Endothelial cell of umbilical vein (primary cell): ENCODE measurements around the gene PLA2G12B. TPM values are rescaled to one million over a fixed set of nuclear protein-coding genes. Genes with fewer than 3 reads are reported as not detected.

Experiments
- Bru-seq: library from RNA; stranded (reverse); fragments of 400-500 nt; gene quantifications from one replicate; lab custom pipeline; 2021; lab: Mats Ljungman, UMichigan
- BruChase-seq, 2 experiments: library from RNA; stranded (reverse); fragments of 400-500 nt; gene quantifications; one replicate each; lab custom pipeline; 2021; lab: Mats Ljungman, UMichigan
- BruUV-seq: library from RNA; stranded (reverse); fragments of 400-500 nt; replicated peaks from 2 replicates; lab custom pipeline; 2021; lab: Mats Ljungman, UMichigan
- CTCF ChIA-PET: fragments of 300-600, 350-600 bp; sonication (Branson Sonifier 250); formaldehyde crosslinking; loops from one replicate; lab custom pipeline; 2021; ENCODE audit warnings: antibody characterized with exemption, inconsistent platforms; lab: Charles Lee
- POLR2A ChIA-PET: fragments of 300-600, 350-600 bp; sonication (Branson Sonifier 250); formaldehyde crosslinking; loops from one replicate; lab custom pipeline; 2021; ENCODE audit warnings: antibody characterized with exemption, inconsistent platforms; lab: Charles Lee
- DNase-seq: peaks from one replicate; pipeline ENCODE4 v3.0.0-alpha.2; 2011; ENCODE audit warnings: low read depth, low spot score
- FAIRE-seq: peaks from 2 replicates; lab custom pipeline; 2011; peaks lifted over from hg19 to GRCh38; lab: Jason Lieb, UNC
- H2AFZ ChIP-seq: 2 replicates; pipeline ENCODE4 v1.6.0; 2012; ENCODE audit warnings: low read depth, low read length, control low read depth, inconsistent platforms
- H3K27ac ChIP-seq: 2 replicates; pipeline ENCODE4 v1.5.1; 2011; ENCODE audit warnings: low read depth, mild to moderate bottlenecking, control low read depth, low read length, moderate library complexity; ENCODE audit not compliant: insufficient read depth
- H3K27me3 ChIP-seq, 2 experiments: 2 replicates each; pipeline versions ENCODE4 v1.6.0 to v1.6.1; 2011; ENCODE audit warnings: low read length in 2 of 2, mixed read lengths in 1 of 2; ENCODE audit not compliant: control insufficient read depth in 2 of 2, insufficient read depth in 2 of 2
- H3K36me3 ChIP-seq, 2 experiments: 2 replicates in 1 of 2; 3 replicates in 1 of 2; pipeline ENCODE4 v1.5.1; 2011; ENCODE audit warnings: low read length in 2 of 2, mild to moderate bottlenecking in 1 of 2, moderate library complexity in 1 of 2; ENCODE audit not compliant: control insufficient read depth in 2 of 2, insufficient read depth in 2 of 2; ENCODE audit errors: extremely low read depth in 1 of 2
- H3K4me1 ChIP-seq: 3 replicates; pipeline ENCODE4 v1.5.1; 2011; ENCODE audit warnings: mild to moderate bottlenecking, low read length; ENCODE audit not compliant: control insufficient read depth, insufficient read depth; ENCODE audit errors: extremely low read depth
- H3K4me2 ChIP-seq: 2 replicates; pipeline ENCODE4 v1.6.1; 2011; ENCODE audit warnings: low read length, control low read depth, mixed read lengths; ENCODE audit not compliant: insufficient read depth
- H3K4me3 ChIP-seq, 3 experiments: fragments of 200-600 bp in 1 of 3; sonication (generic), shearing (Covaris generic) in 1 of 3; replicated peaks in 1 of 3; 2 replicates each; pipeline ENCODE4 v1.5.1; 2011 to 2016; ENCODE audit warnings: control low read depth in 3 of 3, low read length in 3 of 3, mild to moderate bottlenecking in 2 of 3, inconsistent platforms in 1 of 3, low read depth in 1 of 3, moderate library complexity in 1 of 3; ENCODE audit not compliant: insufficient read depth in 1 of 3
- H3K79me2 ChIP-seq: 2 replicates; pipeline ENCODE4 v1.6.0; 2012; ENCODE audit warnings: low read length, inconsistent platforms; ENCODE audit not compliant: control insufficient read depth, insufficient read depth
- H3K9ac ChIP-seq: replicated peaks from 2 replicates; pipeline ENCODE3; 2011; ENCODE audit warnings: low read length, control low read depth; ENCODE audit not compliant: insufficient read depth; ENCODE audit errors: extremely low read depth
- H3K9me1 ChIP-seq: replicated peaks from 3 replicates; pipeline ENCODE4 v1.6.0; 2011; ENCODE audit warnings: mild to moderate bottlenecking, low read length; ENCODE audit not compliant: control insufficient read depth, insufficient read depth; ENCODE audit errors: extremely low read depth
- H3K9me3 ChIP-seq: replicated peaks from 2 replicates; pipeline ENCODE4 v1.5.1; 2012; ENCODE audit warnings: low read length, inconsistent platforms; ENCODE audit not compliant: control insufficient read depth, insufficient read depth
- H4K20me1 ChIP-seq: replicated peaks from 2 replicates; pipeline ENCODE3; 2011; ENCODE audit warnings: mild to moderate bottlenecking, low read length; ENCODE audit not compliant: control insufficient read depth, insufficient read depth; ENCODE audit errors: extremely low read depth
- EZH2 ChIP-seq: IDR thresholded peaks from 2 replicates; pipeline ENCODE4 v1.6.1; 2012; ENCODE audit warnings: borderline replicate concordance, low read depth, mild to moderate bottlenecking, moderate library complexity, low read length, inconsistent platforms; ENCODE audit not compliant: severe bottlenecking
- FOS ChIP-seq: IDR thresholded peaks from 2 replicates; pipeline ENCODE4 v1.6.1; 2011; ENCODE audit warnings: mild to moderate bottlenecking, low read length, moderate library complexity, borderline replicate concordance; ENCODE audit not compliant: insufficient read depth
- GATA2 ChIP-seq: IDR thresholded peaks from 2 replicates; pipeline ENCODE4 v1.7.0; 2011; ENCODE audit warnings: low read depth, mild to moderate bottlenecking, moderate library complexity, mixed read lengths, low read length; ENCODE audit not compliant: insufficient read length, insufficient read depth
- JUN ChIP-seq: IDR thresholded peaks from 2 replicates; pipeline ENCODE4 v1.6.1; 2011; ENCODE audit warnings: borderline replicate concordance, low read depth; ENCODE audit not compliant: insufficient read length, insufficient read depth
- MYC ChIP-seq: IDR thresholded peaks from one replicate; pipeline ENCODE4 v1.6.1; 2011; ENCODE audit warnings: mild to moderate bottlenecking, low read depth, low read length
- POLR2A ChIP-seq: IDR thresholded peaks from 2 replicates; pipeline ENCODE4 v1.6.1; 2012; ENCODE audit warnings: low read depth, mild to moderate bottlenecking, control low read depth, low read length
- POLR2AphosphoS5 ChIP-seq: IDR thresholded peaks from 2 replicates; pipeline ENCODE4 v1.6.1; 2012; ENCODE audit warnings: low read depth, mild to moderate bottlenecking, control low read depth, low read length, moderate library complexity; ENCODE audit not compliant: insufficient read depth
- dilution Hi-C: fragments of 300-500 bp; cut with MboI; formaldehyde crosslinking; loops from one replicate; pipeline ENCODE4 v1.15.0; 2019; ENCODE audit warnings: low sequenced_read_pairs; ENCODE audit not compliant: extremely low pct_ligation_motif_present
- intact Hi-C: fragments of 100-400 bp; cut with micrococcal nuclease; formaldehyde crosslinking; loops from one replicate; pipeline ENCODE4 v1.10.0; 2022
- long read RNA-seq: library from polyadenylated mRNA; stranded (forward); transcript quantifications from one replicate; pipeline ENCODE4 v2.0.0, GENCODE V29; 2021
- polyA minus RNA-seq, 3 experiments: library from RNA; depleted of rRNA, polyadenylated mRNA; stranded (reverse); fragments of >200 nt; gene quantifications; 1 replicate in 1 of 3; 2 replicates in 2 of 3; pipeline ENCODE4 v1.2.3, GENCODE V29; 2011
- polyA plus RNA-seq, 4 experiments: library from polyadenylated mRNA; depleted of rRNA in 3 of 4; stranded (reverse) in 3 of 4; unstranded in 1 of 4; fragments of >200 nt; gene quantifications; 2 replicates each; pipeline versions ENCODE4 v1.2.1 to v1.2.3, GENCODE V29; 2011 to 2012; ENCODE audit warnings: missing spikeins in 1 of 4
- total RNA-seq: library from RNA; stranded (reverse); gene quantifications from 2 replicates; pipeline ENCODE4 v1.2.3, GENCODE V29; 2021
- TF ChIP-seq, protein P1 (sequence below): IDR thresholded peaks from 2 replicates; pipeline ENCODE4 v1.6.1; 2011; ENCODE audit not compliant: insufficient read depth, insufficient read length
- TF ChIP-seq, protein P2 (sequence below), 2 donors: IDR thresholded peaks; 1 replicate in 1 of 2; 2 replicates in 1 of 2; pipeline ENCODE4 v1.5.1; 2011; ENCODE audit warnings: low read length in 2 of 2, mild to moderate bottlenecking in 2 of 2, moderate library complexity in 2 of 2, control low read depth in 1 of 2, inconsistent platforms in 1 of 2, low read depth in 1 of 2; ENCODE audit not compliant: insufficient read depth in 1 of 2; ENCODE audit errors: extremely low read depth in 1 of 2

The PLA2G12B gene, protein sequence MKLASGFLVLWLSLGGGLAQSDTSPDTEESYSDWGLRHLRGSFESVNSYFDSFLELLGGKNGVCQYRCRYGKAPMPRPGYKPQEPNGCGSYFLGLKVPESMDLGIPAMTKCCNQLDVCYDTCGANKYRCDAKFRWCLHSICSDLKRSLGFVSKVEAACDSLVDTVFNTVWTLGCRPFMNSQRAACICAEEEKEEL
- total RNA-seq (not detected in 2 replicates), polyA plus RNA-seq (not detected in 2 replicates), polyA minus RNA-seq (not detected in 2 replicates), Bru-seq, nascent RNA (percentile 5 among the genes with signal in this experiment), BruChase-seq, experiment 1, labeled RNA remaining after a 6-hour chase (percentile 5 among the genes with signal in this experiment), BruChase-seq, experiment 2, labeled RNA remaining after a 2-hour chase (percentile 15 among the genes with signal in this experiment)
- polyA plus RNA-seq (2011; cell fraction: cytosol; rRNA removed): not detected in 2 replicates
- not detected in 2 replicates for polyA plus RNA-seq (2011; cell fraction: nucleus; rRNA removed)
- polyA plus RNA-seq (2012): not detected in 2 replicates
- not detected for polyA minus RNA-seq (2011; cell fraction: cytosol; rRNA and poly(A)+ RNA removed)
- not detected in 2 replicates for polyA minus RNA-seq (2011; cell fraction: nucleus; rRNA and poly(A)+ RNA removed)
- long read RNA-seq: 0 reads

- Histone ChIP-seq H3K27me3 (no peaks in the 10 kb centered on the region), H3K79me2 (no peaks in the 10 kb centered on the region), H3K4me2 (no peak within 1 kb of the TSS), H2AFZ (no peak within 1 kb of the TSS), H3K9me1 (no peaks in the 10 kb centered on the region), H3K36me3 (no peaks in the 10 kb centered on the region), H3K27ac (no peak within 1 kb of the TSS), H3K9ac (no peak within 1 kb of the TSS), H3K9me3 (no peaks in the 10 kb centered on the region), H3K4me1 (no peaks in the 10 kb centered on the region), H3K4me3 (no peak within 1 kb of the TSS), H4K20me1 (no peaks in the 10 kb centered on the region)
- TF ChIP-seq, protein P1, sequence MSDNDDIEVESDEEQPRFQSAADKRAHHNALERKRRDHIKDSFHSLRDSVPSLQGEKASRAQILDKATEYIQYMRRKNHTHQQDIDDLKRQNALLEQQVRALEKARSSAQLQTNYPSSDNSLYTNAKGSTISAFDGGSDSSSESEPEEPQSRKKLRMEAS: no peak
- no peak for TF ChIP-seq GATA2
- no peak for TF ChIP-seq POLR2AphosphoS5
- TF ChIP-seq EZH2: no peak
- TF ChIP-seq, protein P2, sequence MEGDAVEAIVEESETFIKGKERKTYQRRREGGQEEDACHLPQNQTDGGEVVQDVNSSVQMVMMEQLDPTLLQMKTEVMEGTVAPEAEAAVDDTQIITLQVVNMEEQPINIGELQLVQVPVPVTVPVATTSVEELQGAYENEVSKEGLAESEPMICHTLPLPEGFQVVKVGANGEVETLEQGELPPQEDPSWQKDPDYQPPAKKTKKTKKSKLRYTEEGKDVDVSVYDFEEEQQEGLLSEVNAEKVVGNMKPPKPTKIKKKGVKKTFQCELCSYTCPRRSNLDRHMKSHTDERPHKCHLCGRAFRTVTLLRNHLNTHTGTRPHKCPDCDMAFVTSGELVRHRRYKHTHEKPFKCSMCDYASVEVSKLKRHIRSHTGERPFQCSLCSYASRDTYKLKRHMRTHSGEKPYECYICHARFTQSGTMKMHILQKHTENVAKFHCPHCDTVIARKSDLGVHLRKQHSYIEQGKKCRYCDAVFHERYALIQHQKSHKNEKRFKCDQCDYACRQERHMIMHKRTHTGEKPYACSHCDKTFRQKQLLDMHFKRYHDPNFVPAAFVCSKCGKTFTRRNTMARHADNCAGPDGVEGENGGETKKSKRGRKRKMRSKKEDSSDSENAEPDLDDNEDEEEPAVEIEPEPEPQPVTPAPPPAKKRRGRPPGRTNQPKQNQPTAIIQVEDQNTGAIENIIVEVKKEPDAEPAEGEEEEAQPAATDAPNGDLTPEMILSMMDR (IDR thresholded peaks at IDR 0.05; ENCODE audit: extremely low read depth in 1 of 2, insufficient read depth in 1 of 2, low read depth in 1 of 2, low read length in 2 of 2): no peak
- no peak for TF ChIP-seq MYC
- no peak for TF ChIP-seq JUN
- TF ChIP-seq POLR2A: no peak
- TF ChIP-seq FOS: no peak
- dilution Hi-C loops: no loop called here
- CTCF ChIA-PET: interaction anchor here (0.6 to 1.2 kb wide), 3 partner anchors 9 to 107 kb away, joined by 3 to 5 read pairs (median 4); no protein-coding TSS in a partner anchor
- DNase-seq: no peak
- no TSS peak for BruUV-seq
- intact Hi-C loops: no loop called here
- no peak for FAIRE-seq
- POLR2A ChIA-PET: no interaction called here
Observed at GRCh38 chr10:72954596-72955554, at the start of gene PLA2G12B. Gene PLA2G12B (minus strand): TSS chr10:72954806. CDS start chr10:72954685, 121 bp downstream.
